A673 (cell line): ENCODE results near the gene ATOH8.

Experiments
- EZH2 ChIP-seq: fragments of 200-600 bp; sonication (generic); IDR thresholded peaks from 2 replicates; pipeline ENCODE4 v1.6.1; 2017; ENCODE audit warnings: borderline replicate concordance, low read depth, mild to moderate bottlenecking, mixed read lengths, antibody characterized with exemption, low read length; ENCODE audit not compliant: poor library complexity, severe bottlenecking
- TF ChIP-seq, protein P1 (sequence below): fragments of 300-800, 200-600 bp; sonication (generic); conservative IDR thresholded peaks from 2 replicates; pipeline ENCODE4 v1.5.1; 2017; ENCODE audit warnings: low read depth, mild to moderate bottlenecking, antibody characterized with exemption, low read length, moderate library complexity, mixed read lengths

DNA sequence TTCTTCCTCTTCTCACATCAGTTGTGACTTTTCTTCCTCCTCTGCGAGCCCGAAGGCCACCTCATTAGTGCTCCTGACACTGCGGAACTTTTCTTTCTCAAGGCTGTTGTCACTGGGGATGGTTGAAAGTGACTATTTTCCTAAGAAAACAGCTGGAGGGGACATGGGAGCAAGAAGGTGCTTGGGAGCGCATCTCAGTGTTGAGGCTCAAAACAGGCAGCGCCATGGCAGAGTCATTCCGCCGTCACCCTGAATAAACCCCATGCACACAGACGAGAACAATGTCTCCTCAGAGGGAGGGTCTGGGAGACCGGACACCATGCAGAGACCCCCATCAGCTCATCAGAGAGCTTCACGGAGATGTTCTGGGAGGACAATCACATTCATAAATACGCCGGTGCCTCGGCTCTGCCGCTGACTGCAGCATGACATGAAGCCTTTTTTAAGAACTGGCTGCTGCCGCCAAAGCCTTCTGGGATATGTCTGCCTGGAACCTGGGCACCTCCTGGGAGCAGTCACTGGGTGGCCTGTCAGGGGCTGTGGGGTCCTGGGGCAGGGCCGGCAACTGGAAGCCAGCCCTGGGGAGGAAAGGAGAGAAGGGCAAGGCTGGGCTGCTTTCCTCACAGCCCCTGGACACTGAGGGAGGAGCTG is 19.2 kb downstream of the ATOH8 start:
- TF ChIP-seq, protein P1, sequence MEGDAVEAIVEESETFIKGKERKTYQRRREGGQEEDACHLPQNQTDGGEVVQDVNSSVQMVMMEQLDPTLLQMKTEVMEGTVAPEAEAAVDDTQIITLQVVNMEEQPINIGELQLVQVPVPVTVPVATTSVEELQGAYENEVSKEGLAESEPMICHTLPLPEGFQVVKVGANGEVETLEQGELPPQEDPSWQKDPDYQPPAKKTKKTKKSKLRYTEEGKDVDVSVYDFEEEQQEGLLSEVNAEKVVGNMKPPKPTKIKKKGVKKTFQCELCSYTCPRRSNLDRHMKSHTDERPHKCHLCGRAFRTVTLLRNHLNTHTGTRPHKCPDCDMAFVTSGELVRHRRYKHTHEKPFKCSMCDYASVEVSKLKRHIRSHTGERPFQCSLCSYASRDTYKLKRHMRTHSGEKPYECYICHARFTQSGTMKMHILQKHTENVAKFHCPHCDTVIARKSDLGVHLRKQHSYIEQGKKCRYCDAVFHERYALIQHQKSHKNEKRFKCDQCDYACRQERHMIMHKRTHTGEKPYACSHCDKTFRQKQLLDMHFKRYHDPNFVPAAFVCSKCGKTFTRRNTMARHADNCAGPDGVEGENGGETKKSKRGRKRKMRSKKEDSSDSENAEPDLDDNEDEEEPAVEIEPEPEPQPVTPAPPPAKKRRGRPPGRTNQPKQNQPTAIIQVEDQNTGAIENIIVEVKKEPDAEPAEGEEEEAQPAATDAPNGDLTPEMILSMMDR: no peak; the same call in 1 of the 2 replicates
- no peak for TF ChIP-seq EZH2
